Dermis blood vessel endothelial cell (primary cell): ENCODE measurements around the gene SATB1. TPM values are rescaled to one million over a fixed set of nuclear protein-coding genes. Genes with fewer than 3 reads are reported as not detected.

Experiments
- DNase-seq: peaks from one replicate; pipeline ENCODE4 v3.0.0; 2010
- total RNA-seq: library from RNA; depleted of rRNA; stranded (reverse); fragments of >200 nt; gene quantifications from 2 replicates; pipeline ENCODE4 v1.2.3, GENCODE V29; 2014

SATB1 gene
- total RNA-seq, 1 donor from 2014 or later = 20.1 TPM

DNA sequence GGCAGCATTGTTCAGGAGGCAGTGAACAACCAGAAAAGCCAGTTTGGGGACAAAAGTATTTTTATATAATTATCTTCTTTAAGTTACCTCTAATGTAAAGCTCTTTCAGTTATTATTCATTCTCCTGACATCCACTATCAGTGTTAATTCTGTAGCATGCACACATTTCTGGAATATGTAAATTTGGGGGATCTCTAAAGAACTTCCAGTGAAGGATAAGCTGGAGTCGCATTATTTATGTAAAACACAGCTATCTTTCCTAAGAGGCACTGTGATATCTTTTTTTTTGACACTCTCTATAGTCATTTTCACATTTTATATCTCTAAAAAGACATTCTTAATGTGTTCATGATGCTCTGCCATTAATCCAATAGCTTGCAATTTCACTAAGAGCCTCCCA is 26.7 kb downstream of the SATB1 start:
- no peak for DNase-seq

DNA sequence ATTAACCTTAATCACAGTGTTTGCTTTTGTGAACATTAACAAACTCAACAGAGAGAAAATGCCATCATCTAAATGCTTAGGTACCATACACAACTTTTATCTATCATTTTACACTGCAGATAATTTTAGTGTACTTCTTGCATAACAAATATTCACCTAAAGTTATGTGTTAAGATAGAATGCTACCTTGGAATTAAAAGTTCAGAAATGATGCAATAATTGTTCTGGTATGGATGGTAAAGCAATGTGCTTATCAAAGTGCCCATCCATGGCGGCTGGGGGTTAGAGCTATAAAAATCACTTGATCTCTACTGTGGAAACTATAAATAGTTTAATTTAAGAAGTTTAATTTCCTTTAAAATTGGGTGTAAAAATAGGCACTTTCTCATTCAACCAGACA is 28.7 kb downstream of the SATB1 start:
- no peak for DNase-seq

DNA sequence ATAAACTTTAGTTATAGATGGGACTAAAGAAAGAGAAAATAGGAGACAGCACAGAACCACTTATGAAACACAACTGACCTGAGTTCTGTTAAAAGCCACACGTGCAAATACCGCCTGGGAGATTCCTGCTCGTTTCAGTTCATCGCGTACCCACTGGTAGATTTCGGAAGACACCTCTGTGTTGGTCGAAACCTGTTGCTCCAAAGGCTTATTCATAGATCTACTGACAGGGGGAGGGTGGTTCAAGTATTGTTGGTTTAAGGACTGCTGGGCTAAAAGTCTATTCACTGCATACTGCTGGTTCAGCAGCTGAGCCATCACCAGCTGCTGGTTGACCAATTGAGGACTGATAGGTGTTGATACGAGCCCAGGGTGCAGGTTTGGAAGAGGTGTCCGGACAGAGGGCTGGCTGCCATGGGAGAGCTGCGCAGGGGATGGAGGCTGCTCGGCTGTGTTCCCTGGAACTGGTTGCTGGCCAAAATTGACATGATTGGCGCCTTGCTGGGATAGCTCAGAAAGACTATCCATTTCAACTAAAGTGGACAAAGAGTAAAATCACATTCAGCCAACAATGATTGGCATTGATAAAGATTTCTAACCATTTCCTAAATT is 30.6 kb downstream of the SATB1 start:
- no peak for DNase-seq

DNA sequence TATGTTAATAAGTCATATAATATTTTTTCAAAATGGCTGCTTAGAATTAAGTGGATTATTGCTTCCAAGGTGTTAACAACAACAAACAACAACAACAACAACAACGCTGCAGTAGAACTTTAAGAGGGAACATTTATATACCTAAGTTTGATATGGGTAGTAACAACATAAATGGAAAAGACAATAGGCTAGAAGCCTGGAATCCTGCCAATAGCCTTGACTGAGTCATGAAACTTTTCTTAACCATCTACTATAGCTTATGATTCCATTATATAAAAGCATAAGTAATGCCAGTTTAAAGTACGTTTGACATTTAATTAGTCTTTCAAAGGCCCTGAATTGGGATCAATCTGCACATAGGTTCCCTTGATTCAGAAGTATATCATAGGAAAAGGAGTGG is 31.2 kb downstream of the SATB1 start:
- peak; percentile 52 for DNase-seq

DNA sequence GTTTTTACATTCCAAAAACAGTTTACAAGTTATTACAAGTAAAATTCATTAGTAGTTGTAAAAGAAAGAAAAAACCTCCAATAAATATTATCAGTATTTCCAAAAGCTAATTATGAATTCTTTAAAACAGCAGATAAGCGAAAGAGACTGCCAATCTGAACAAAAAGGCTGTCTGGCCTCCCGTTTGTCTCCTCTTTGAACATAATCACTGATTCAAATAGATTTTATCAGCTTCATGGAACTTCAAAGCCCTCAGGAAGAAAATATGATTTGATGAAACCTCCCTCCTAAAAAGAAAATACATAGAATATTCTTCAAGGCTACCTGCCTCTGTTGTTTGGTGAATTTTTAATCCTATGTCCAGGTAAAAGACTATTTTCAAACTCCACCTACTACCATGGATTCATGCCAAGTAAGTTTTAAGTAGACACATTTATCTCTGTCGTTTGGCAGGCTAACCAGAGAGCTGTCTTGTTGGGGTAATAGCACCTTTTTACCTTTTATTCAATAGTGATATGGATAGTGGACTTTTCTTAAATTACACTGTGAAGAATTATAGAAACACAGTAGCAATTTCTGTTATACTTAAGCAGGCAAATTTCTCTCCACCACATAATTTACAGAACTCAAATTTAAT is 35.0 kb downstream of the SATB1 start:
- DNase-seq = no peak

DNA sequence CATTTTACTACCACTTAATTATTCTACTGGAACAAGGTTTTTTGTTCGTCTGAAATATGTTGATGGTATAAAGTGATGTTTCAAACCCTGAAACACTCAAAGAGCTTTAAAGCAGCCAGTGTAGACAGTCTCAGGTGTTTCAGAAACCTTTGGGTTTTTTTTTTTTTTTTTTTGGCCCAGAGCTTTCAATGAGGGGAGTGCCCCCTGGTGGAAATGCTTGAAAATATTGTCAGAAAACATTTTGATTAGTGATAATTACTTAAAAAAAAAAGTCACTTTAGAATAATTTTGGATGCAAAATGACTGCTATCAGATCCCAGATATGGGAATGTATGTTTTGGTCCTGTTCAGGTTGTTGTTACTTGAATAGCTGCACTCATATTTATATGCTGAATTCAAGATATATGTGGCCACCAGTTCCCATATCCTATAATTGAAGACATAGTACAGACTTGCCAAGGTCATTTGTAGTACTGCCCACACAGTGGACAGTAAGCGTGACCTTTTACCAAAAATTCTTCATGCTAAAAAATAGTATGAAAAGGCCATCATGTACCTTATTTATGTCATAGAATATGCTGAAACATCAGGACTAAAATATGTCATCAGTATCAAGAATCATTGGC is 35.9 kb downstream of the SATB1 start:
- DNase-seq = peak; percentile 34

DNA sequence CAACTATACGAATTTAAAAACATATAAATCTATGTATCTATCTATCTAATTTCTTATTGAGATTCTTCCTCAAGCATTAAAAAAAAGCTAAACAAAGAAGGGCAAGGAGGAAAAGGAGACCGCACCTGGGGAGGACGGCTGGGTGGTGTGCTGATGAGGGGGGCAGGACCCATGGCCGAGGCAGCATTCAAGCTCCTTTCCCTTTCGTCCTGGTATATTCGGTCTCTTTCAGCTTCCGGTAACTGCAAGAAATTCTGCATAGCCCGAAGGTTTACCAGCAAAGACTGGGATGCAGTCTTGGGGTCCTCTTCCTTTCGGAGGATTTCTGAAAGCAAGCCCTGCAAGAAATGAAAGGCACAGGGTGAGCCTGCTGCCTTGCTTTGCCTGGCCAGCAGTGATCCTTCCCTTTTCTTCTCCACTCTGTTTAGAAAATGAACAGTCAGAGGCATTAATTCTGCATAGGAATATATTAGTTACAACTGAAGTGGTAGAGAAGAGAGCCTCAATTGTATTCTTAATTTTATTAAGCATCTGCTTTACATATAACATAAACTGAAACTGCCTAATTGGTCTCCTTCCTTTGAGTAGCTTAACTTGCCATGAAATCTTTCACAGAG is 38.8 kb downstream of the SATB1 start:
- DNase-seq = no peak

DNA sequence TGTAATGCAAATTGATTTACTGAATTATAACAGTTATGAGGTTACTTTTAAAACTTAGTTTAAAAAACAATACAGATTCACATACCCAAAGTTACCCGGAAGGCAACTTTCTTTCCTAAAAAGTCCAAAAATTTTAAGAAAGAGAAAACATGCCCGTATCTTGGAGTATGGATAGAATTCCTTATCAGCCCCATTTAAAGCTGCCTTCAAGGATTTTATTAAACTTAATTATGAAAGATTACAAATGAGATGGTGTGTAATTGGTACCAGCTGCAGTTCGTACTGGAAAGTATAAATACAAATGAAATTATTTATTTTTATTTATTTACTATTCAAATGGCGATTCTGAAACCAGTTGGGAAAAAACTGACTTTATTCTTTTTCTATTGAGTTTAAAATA is 39.4 kb downstream of the SATB1 start:
- DNase-seq = no peak

DNA sequence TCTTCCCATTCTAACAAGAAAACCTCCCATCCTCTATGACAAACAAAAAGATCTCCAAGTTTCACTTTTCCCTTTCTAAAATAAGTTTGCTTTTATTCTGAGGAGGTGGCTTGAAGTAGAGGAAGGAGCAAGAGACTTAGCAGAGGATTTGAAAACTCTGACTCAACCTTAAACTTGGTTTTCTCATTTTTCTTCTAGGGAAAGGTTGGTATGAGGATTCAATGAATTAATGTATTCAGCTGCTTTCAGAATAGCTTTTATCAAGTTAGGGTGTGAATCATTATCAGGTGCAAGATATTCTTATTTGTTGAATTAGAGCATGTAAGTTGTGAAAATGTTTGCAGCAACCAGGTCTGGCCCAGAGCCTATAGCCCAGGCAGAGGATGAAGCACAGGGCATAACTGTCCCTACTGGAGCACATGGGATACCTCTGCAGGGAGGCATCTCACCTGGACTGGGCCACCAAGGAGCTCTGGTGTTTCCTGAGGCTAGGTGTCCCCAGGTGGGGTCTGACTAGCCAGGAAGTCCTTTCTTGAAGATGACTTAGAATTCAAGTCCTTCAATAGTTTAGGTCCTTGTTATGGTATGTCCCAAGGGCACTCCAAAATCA is 42.3 kb downstream of the SATB1 start:
- no peak for DNase-seq

DNA sequence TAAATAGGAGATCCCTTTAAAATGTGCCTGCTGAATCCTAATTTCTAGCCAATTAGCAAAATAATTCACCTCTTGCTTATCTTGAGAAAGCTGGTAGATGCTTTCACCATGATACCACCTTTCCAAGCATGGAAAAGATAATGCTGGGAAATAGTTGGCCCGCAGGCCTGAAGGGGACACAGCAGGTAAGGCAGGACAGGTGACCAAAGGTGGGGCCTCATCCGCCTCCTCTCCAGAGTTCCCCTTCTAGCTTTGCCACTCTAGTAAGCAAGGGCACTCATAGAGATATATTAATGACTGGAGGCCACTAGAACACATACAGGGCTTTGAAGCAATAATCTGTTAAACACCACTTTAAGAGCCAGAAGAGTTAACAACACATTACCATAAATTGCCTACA is 45.5 kb downstream of the SATB1 start:
- no peak for DNase-seq

DNA sequence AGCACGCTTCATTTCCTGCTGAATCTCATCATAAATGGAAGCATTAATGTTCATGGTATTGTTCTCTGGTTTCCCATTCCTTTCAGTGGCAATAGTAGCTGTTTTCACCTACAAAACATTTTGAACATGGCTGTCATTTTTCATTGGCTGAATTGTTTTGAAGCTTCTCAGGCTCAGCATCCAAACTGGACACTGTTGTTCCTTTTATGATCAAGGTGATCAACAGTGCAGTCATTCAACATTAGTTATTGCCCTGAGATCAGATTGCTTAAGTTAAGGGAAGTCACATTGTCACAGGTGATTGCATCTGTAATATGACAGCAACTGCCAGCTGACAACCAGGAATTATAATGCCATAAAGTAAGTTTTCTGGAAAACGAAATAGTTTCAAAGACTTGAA is 46.9 kb downstream of the SATB1 start:
- no peak for DNase-seq

DNA sequence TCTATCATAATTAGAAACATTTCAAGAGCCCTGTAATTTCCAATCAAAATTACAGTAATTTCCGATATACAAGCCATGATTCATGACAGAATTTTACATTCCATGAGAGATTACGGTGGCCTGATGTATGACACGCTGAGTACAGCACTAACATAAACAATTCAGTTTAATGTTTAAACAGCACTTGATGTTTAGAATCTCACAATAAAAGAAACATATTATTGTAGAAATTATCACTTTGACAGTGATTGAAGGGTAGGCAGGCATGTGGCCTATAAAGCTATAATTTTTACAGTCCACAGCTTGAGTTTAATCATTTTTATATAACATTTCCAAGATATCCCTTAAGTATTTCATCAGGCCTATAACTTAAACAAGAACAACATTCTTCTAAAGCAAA is 48.5 kb downstream of the SATB1 start:
- DNase-seq = no peak

DNA sequence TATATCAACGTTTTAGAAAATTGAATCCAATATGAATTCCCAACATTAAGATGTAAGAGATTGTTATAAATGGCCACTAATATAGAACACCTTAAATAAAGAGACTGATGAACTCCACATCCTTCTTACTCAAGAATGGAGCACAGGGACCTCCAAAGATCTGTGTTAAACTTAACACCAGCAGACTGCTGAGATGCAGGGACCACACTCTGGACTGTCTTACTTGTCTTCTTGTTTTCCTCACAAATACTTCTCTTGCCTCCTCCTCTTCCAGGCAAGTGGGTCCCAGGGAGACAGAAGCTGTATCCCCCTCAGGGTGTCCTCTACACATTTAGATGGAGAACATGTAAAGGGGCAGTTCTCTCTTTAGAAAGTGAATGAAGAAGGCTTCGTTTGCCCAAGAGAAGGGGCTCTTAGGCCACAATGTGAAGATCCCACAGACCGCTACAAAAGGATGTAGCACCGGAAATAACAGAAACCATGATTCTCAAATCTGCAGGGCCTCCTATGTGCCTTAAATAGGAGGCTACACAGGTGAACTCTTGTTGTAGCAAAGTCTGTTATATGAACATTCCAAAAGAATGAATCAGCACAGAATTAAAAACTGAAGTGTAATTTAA is 52.2 kb downstream of the SATB1 start:
- no peak for DNase-seq

DNA sequence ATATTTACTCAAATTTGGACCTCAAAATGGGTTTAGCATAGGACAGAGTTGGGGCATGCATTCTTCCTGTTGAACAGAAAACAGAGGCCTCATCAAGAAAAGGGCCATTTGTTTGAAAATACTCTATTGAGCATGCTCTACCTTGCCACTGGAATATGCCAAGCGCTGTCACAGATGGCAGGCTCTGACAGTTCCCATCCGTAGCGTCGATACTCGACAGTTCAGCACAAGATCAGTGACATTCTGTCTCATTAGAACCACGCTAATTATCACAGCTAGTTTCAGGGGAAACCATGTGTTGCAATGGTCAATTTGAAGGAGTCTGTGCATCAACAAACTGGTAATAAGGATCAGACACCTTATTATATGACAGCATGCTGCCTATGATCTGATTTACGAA is 54.5 kb downstream of the SATB1 start:
- no peak for DNase-seq

DNA sequence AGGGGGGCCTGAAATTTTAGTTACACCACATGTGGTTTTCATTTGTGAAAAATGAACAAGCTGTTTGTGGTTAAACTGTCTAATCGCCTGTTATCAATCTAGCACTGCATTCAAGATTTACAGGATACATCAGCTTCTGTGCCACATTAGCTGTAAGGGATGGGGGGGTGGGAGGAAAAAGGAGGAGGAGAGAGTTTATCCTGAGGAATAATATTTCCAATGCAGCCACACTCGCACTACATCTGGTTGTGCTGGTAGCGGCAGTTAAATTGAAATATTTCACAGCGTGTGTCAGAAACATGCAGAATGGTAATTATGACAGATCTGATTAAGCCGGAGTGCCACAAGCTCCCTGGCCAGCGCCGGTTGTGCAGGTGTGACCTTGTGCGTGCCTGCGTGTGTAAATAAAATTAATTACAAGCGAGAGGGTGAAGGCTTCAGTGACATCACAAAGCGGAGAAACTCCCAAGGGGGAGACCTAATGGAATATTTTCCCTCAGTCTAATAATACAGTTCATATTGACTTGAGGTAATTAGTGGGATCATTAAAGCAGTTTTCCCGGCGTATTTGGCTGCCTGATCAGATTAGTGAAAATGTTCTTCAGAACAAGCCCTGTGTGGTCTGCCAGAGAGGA is 55.5 kb downstream of the SATB1 start:
- no peak for DNase-seq

DNA sequence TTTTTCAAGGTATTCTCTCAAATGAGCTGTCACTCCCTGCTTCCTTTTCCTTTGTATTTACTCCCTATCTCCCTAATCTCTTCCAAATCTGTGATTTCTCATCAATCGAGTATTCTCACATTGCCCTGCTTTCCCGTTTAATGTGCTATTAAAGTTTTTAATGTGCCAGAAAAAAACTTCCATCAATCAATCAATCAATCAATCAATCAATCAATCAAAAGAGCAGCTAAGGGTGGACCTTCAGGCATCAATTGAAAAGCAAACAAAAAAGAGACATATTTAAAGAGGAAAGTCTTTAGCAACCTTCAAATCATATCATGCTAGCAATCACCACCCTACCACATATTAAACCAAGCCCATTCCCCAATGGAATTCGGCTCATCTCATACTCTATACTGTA is 58.9 kb downstream of the SATB1 start:
- DNase-seq = no peak

DNA sequence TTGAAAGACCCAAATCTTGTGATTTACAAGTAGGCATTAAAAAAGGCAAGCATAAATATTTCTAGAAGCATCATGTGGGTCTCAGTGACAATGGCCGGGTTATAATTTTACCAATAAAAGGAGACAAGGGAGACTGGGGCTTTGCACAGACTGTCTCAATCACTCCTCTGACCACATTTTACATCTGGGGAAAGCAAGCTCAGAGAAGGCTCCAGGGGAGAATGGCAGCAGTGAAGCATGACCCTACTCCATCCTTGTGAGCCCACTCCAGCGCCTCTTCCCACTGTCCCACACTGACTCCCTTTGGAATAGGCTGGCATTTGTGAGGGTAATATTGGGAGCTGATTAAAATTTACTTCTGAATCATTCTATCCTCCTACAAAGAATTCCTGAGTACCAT is 61.8 kb downstream of the SATB1 start:
- DNase-seq = no peak

DNA sequence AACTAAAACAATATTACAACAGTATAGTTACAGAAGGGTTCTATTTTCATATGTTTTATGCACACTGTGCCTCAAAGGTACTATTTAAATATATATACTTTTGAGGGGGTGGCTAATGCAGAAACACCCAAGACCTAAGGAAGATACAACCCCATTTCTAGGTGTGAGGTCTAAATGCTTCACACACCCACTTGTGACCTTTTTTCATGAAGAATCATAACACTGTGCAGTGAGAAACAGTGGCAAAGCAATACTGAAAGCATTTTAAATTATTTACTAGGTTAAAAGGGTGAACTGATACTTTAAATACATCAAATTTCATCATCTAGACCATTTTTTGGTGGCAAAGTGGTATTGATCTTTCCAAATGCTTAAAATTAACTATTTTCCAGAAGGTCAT is 67.4 kb downstream of the SATB1 start:
- no peak for DNase-seq

DNA sequence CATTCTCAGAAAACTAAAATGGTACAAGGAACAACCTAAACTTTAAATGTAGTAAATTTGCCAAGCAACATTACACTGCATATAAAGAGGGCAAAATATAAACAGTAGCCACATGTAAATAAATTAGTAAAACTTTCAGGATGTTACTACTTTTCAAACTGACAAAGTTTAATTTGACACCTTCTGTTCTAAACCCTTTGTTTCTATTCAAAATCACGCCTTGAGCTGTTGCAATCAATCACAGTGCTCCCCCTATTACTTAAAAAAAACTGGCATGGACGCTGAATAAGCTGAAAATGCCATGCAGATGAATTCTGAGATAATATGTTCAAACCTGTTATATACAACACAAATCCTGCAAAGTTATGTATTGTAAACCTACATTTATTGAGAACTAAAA is 69.3 kb downstream of the SATB1 start:
- DNase-seq = no peak

DNA sequence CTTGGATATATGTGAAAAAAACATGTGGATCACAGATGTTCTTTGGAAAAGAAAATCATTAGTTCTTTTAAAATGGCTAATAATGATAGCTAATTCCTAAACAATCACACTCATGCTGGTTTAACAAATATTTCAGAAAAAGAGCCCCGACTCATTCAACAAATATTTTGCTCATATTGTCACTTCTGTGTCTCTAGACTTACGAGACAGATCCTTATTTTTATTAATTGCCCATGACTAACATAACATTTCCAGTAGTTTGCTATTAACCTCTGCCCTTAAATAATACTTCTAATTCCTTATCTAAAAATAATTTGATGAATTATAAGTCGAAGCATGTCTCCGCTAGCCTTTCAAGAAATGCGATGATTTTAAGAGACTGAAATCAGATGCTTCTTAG is 70.4 kb downstream of the SATB1 start:
- DNase-seq = no peak

DNA sequence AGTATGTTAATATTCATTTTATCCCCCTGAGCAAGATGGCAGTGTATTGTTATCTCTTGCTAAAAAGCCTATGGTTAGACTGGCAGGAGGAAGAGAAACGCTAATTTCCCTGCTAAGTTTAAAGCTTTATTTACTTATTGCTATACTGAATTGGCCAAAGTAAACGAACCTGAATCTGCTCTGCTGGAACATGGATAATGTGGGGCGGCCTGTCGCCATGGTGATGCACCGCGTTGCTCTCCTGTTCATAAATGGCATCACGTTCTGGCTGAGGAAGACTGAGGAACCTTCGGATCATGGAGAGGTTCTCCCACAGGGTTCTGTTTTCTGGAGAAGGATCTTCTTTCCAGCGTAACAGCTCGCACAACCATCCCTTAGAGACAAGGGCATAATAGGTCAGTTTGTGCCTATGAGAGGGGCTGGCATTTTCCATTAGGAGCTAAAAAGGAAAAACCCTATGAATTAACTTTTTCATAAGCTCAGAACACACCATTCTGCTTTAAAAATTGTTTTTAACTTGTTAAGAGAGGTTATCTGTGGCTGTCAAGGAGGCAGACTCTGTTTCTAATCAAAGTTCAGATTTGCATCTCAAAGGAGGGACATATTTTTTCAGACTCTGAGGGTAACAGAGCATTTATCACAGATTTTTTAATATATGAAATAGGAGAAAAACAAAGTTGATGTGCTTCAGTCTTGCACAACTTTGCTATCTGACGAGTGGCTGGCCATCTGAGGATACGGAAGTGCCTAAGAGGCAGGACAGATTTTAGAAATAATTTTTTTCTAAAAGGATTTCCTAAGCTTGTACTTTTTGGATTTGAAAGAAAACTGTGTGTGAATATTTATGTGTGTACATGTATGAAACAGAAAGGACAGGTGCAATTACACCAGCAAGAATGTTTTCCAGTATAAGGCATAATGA is 73.1 kb downstream of the SATB1 start:
- DNase-seq = no peak
